Measurements from ENCODE around the gene EPDR1.

EPDR1 gene

GRCh38 chr7:37918526-37918925 is 1.9 kb upstream of the EPDR1 start:
- TF ChIP-seq, protein P1, sequence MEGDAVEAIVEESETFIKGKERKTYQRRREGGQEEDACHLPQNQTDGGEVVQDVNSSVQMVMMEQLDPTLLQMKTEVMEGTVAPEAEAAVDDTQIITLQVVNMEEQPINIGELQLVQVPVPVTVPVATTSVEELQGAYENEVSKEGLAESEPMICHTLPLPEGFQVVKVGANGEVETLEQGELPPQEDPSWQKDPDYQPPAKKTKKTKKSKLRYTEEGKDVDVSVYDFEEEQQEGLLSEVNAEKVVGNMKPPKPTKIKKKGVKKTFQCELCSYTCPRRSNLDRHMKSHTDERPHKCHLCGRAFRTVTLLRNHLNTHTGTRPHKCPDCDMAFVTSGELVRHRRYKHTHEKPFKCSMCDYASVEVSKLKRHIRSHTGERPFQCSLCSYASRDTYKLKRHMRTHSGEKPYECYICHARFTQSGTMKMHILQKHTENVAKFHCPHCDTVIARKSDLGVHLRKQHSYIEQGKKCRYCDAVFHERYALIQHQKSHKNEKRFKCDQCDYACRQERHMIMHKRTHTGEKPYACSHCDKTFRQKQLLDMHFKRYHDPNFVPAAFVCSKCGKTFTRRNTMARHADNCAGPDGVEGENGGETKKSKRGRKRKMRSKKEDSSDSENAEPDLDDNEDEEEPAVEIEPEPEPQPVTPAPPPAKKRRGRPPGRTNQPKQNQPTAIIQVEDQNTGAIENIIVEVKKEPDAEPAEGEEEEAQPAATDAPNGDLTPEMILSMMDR (IDR thresholded peaks at IDR 0.05; ENCODE audit: borderline replicate concordance, insufficient read depth, low read depth, low read length): 0 out of 2 replicates have a peak, but pooled peaks have one; percentile 5
- H3K4me3 ChIP-seq (ENCODE audit: low read depth, low read length): no peak overlapping the region

DNA sequence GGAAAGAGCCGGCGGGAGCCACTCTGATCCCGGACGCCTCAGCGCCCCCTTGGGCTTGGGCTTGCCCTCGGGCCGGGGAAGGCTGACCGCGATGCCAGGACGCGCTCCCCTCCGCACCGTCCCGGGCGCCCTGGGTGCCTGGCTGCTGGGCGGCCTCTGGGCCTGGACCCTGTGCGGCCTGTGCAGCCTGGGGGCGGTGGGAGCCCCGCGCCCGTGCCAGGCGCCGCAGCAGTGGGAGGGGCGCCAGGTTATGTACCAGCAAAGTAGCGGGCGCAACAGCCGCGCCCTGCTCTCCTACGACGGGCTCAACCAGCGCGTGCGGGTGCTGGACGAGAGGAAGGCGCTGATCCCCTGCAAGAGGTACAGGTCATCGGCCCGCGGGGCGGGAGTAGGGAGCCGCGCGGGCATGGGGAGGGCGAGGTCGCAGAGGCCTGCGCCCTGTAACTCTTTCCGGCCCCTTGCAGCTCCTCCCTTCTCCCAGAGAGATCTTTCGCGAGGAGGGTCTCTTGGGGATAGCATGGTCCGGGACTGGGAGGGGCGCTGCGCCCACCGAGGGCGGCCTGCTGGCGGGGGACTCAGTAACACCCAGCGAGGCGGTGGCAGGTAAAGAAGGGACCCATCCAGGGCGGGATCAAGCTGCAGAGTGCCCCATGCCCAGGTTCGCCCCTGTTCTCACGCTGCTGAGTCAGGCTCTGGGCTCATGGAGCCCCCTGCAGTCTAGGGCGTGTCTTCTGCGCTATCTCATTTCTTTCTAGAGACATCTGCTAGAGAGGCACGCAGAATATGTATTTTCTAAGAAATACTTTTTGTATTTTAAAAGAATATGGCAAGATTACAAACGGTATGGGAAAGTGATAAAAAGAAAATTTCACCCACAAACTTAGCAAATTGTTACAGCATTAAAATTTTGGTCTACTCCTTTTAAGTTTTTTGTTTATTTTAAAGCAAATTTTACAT is 687 bp downstream of the EPDR1 start:
- H3K4me3 ChIP-seq (ENCODE audit: low read depth, low read length): peak overlapping the region; percentile 26
- TF ChIP-seq, protein P1 (IDR thresholded peaks at IDR 0.05; ENCODE audit: borderline replicate concordance, insufficient read depth, low read depth, low read length): 0 out of 2 replicates have a peak, but pooled peaks have one; percentile 21

- TF ChIP-seq, protein P1 (IDR thresholded peaks at IDR 0.05; ENCODE audit: borderline replicate concordance, insufficient read depth, low read depth, low read length): no peak
- H3K4me3 ChIP-seq (ENCODE audit: low read depth, low read length): no peak overlapping the region
Measured at GRCh38 chr7:37921876-37922275, 1.4 kb downstream of the EPDR1 start.

GRCh38 chr7:37923996-37924395 is 3.6 kb downstream of the EPDR1 start:
- H3K4me3 ChIP-seq (ENCODE audit: low read depth, low read length): no peak overlapping the region
- TF ChIP-seq, protein P1 (IDR thresholded peaks at IDR 0.05; ENCODE audit: borderline replicate concordance, insufficient read depth, low read depth, low read length): no peak

DNA sequence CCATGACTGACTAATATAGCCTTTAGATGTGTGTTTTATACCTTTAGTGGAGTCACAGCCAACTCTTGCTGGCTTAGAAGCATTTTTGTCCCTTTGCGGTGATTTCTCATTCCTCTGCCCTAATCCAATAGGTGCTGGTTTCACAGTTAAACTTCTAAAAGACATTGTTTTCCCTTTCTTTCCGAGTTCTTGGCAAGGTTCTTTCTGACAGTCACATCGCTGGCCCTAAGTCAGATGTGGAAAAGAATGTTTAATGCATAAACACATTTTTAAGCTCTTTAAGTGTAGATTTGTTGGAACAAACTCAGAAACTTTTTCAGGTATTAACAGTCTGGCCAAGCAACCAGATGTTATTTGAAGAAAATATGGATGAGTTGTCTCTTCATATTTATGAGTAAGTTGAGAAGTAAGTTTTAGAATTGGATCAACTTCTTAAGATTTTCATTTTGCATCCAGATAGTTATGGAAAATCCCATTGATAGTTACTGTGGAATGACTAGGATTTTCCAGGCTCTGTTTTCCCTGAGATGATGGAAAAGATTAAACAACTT is 4.1 kb downstream of the EPDR1 start:
- TF ChIP-seq, protein P1 (IDR thresholded peaks at IDR 0.05; ENCODE audit: borderline replicate concordance, insufficient read depth, low read depth, low read length): no peak
- no peak overlapping the region for H3K4me3 ChIP-seq (ENCODE audit: low read depth, low read length)

DNA sequence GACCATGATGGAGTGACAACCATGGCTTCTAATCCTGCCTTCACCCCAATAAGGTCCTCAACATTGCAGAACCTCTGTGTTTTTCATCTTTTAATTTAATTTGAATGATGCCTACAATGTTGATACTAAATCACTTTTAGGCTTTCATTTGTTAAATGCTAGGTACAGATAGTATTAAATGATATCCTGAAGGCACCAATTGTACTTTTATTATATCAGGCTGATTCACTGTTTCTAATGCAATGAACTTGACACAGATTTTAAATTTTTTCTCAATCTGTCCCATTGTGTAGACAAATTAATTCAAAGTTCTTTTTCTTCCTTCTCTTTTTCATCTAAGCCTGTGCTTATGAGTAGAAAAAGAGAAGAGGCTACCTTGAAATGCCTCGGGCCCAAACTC is 5.2 kb downstream of the EPDR1 start:
- TF ChIP-seq, protein P1 (IDR thresholded peaks at IDR 0.05; ENCODE audit: borderline replicate concordance, insufficient read depth, low read depth, low read length): no peak
- no peak overlapping the region for H3K4me3 ChIP-seq (ENCODE audit: low read depth, low read length)
